HG03558 (cell line): Measurements from ENCODE around the gene LENG9.

Experiments used
- ATAC-seq: cut with Tn5 transposase; IDR thresholded peaks from one replicate; pipeline ENCODE4 v1.9.1; 2021; ENCODE audit warnings: moderate number of reproducible peaks; ENCODE audit not compliant: unreplicated experiment; ENCODE audit errors: extremely low read depth

Gene LENG9

GRCh38 chr19:54425382-54425723 lies 38.2 kb downstream of the LENG9 start:
- ATAC-seq, result no peak

- no peak for ATAC-seq
Measured at GRCh38 chr19:54424660-54425381, 38.8 kb downstream of the LENG9 start.

GRCh38 chr19:54424201-54424600 lies 39.4 kb downstream of the LENG9 start:
- ATAC-seq, result no peak

GRCh38 chr19:54422136-54422535 lies 41.4 kb downstream of the LENG9 start:
- ATAC-seq, result no peak

- no peak for ATAC-seq
Measured at GRCh38 chr19:54421521-54421920, 42.1 kb downstream of the LENG9 start.

GRCh38 chr19:54421169-54421516 lies 42.4 kb downstream of the LENG9 start:
- ATAC-seq, result no peak

- no peak for ATAC-seq
Measured at GRCh38 chr19:54420383-54421168, 43.0 kb downstream of the LENG9 start.

- no peak for ATAC-seq
Measured at GRCh38 chr19:54420068-54420382, 43.6 kb downstream of the LENG9 start.

GRCh38 chr19:54418930-54419800 lies 44.4 kb downstream of the LENG9 start:
- ATAC-seq, result no peak

GRCh38 chr19:54418030-54418929 lies 45.3 kb downstream of the LENG9 start:
- ATAC-seq, result no peak

- no peak for ATAC-seq
Measured at GRCh38 chr19:54416695-54417491, 46.7 kb downstream of the LENG9 start.

- no peak for ATAC-seq
Measured at GRCh38 chr19:54415901-54416673, 47.5 kb downstream of the LENG9 start.

- ATAC-seq, result no peak
Measured at GRCh38 chr19:54415208-54415900, 48.2 kb downstream of the LENG9 start, which contains the start of gene TTYH1. TSS of gene TTYH1 (plus strand) at chr19:54415464. CDS start at chr19:54415553, 89 bp downstream.

- no peak for ATAC-seq
Measured at GRCh38 chr19:54414156-54414555, 49.4 kb downstream of the LENG9 start.

GRCh38 chr19:54412877-54413276 lies 50.7 kb downstream of the LENG9 start:
- no peak for ATAC-seq
